WERI-Rb-1 (cell line): ENCODE data around the gene PSMD6.

ENCODE experiments used
- DNase-seq: peaks from one replicate; pipeline ENCODE4 v3.0.0-alpha.2; 2020
- H3K27ac ChIP-seq: fragments of 250-450 bp; sonication (Bioruptor Pico); 2 replicates; pipeline ENCODE4 v1.5.1; 2020; ENCODE audit warnings: mild to moderate bottlenecking, moderate library complexity
- H3K27me3 ChIP-seq: fragments of 250-450 bp; sonication (Bioruptor Pico); 2 replicates; pipeline ENCODE4 v1.5.1; 2021; ENCODE audit warnings: mild to moderate bottlenecking, low read depth, moderate library complexity; ENCODE audit not compliant: insufficient read depth, severe bottlenecking
- H3K36me3 ChIP-seq: fragments of 250-450 bp; sonication (Bioruptor Pico); 2 replicates; pipeline ENCODE4 v1.5.1; 2020; ENCODE audit warnings: mild to moderate bottlenecking, moderate library complexity
- H3K4me3 ChIP-seq: 2 replicates; pipeline ENCODE4 v1.5.1; 2011; ENCODE audit warnings: low read depth, mild to moderate bottlenecking, control low read depth, low read length
- H3K9me3 ChIP-seq: fragments of 250-450 bp; sonication (Bioruptor Pico); 2 replicates; pipeline ENCODE4 v1.5.1; 2021; ENCODE audit warnings: mild to moderate bottlenecking, moderate library complexity; ENCODE audit not compliant: severe bottlenecking
- CTCF ChIP-seq: IDR thresholded peaks from 2 replicates; pipeline ENCODE4 v1.5.1; 2011; ENCODE audit warnings: low read depth, mild to moderate bottlenecking, control low read depth, inconsistent platforms, low read length

Gene PSMD6

DNA sequence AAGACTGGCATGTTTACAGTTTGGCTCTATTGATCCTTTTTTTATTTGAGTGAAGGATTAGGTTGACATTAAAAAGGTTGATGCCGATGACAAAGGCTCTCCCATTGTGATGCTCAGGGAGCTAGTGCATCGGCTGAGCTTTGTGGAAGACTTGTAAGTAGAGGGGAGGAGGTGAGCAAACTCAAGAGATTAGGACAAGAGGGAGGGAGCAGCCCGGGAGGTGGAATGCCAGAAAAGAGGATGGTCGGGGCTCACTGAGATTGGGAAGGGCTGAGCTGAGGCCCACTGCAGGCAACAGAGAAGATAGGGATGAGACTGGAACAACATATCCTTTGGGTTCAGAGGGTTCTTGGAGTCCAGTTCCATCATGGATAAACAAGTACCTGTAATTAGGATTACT is 26.5 kb upstream of the PSMD6 start:
- Histone ChIP-seq H3K27me3 (no peaks in the 10 kb centered on the region), H3K9me3 (no peaks in the 10 kb centered on the region), H3K27ac (no peak overlapping the region), H3K4me3 (no peak overlapping the region), H3K36me3 (no peaks in the 10 kb centered on the region)
- no peak for DNase-seq
- TF ChIP-seq CTCF, result no peak

DNA sequence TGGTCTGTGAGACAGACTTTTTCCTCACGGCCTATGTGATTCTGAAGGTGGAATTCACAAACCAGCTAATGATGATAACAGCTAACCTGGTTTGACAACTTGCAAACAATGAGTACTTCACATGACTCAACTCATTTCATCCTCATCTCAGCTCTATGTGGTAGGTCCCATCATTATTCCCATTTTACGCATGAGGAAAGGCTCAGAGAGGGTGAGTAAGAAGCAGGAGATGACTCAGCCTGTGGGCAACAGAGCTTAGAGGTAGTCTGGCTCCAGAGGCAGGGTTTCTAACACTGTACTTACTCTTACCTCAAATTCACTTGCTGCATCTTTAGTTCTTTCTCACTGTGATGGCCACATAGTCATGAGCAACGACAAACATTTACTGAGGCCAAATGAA is 25.8 kb upstream of the PSMD6 start:
- Histone ChIP-seq H3K9me3 (no peaks in the 10 kb centered on the region), H3K27ac (no peak overlapping the region), H3K27me3 (no peaks in the 10 kb centered on the region), H3K36me3 (no peaks in the 10 kb centered on the region), H3K4me3 (no peak overlapping the region)
- DNase-seq, result no peak
- TF ChIP-seq CTCF, result no peak

GRCh38 chr3:64048631-64049061 is 25.4 kb upstream of the PSMD6 start:
- no peak overlapping the region for H3K27ac ChIP-seq
- no peak overlapping the region for H3K4me3 ChIP-seq
- no peaks in the 10 kb centered on the region for H3K27me3 ChIP-seq
- H3K36me3 ChIP-seq, result no peaks in the 10 kb centered on the region
- no peak for DNase-seq
- TF ChIP-seq CTCF, result no peak
- H3K9me3 ChIP-seq, result no peaks in the 10 kb centered on the region

GRCh38 chr3:64047787-64048186 is 24.5 kb upstream of the PSMD6 start:
- Histone ChIP-seq H3K27ac (no peak overlapping the region), H3K27me3 (no peaks in the 10 kb centered on the region), H3K9me3 (no peaks in the 10 kb centered on the region), H3K36me3 (no peaks in the 10 kb centered on the region), H3K4me3 (no peak overlapping the region)
- DNase-seq, result no peak
- TF ChIP-seq CTCF, result no peak

DNA sequence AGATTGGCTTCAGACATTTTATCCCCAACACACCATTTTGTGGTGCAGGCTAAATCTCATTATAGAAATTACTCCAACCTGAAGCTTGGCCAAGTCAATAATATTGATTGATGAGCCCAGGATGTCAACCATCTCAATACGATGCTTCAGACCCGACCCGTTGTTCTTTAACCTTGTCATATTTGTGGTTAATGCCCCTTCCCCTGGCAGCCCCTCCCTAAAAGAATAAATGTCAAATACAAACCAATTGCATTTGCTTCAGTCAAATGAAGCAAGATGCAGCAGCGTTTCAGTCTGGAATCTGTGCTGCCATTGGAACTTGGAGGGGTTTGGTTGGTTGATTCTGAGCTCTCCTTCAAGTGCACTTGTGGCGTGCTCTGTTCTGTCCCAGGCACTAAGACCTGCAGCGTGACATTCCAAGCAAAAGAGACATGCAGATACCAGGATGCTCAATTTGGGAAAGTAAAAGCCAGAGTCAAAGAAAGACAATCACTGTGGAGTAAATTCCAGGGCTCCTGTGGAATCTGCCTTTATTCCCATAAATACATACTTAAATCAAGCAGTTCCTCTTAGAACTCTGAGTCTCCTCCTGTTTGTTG is 23.8 kb upstream of the PSMD6 start:
- no peak for DNase-seq
- H3K9me3 ChIP-seq, result no peaks in the 10 kb centered on the region
- TF ChIP-seq CTCF, result no peak
- H3K36me3 ChIP-seq, result no peaks in the 10 kb centered on the region
- H3K27ac ChIP-seq, result no peak overlapping the region
- H3K27me3 ChIP-seq, result no peaks in the 10 kb centered on the region
- no peak overlapping the region for H3K4me3 ChIP-seq

GRCh38 chr3:64046592-64046991 is 23.3 kb upstream of the PSMD6 start:
- no peak overlapping the region for H3K27ac ChIP-seq
- no peaks in the 10 kb centered on the region for H3K36me3 ChIP-seq
- H3K27me3 ChIP-seq, result no peaks in the 10 kb centered on the region
- no peak for DNase-seq
- TF ChIP-seq CTCF, result no peak
- no peak overlapping the region for H3K4me3 ChIP-seq
- H3K9me3 ChIP-seq, result no peaks in the 10 kb centered on the region
